ENCODE data around the gene EZH1.

Gene EZH1

GRCh38 chr17:42684929-42685556, 59.8 kb downstream of the EZH1 start:
- Histone ChIP-seq H3K27ac (ENCODE audit: low read depth, low read length) (no peak overlapping the region), H3K9ac (ENCODE audit: low read length in 5 of 5) (no peak overlapping the region), H3K4me1 (ENCODE audit: control insufficient read depth in 5 of 5, insufficient read depth in 5 of 5, low read length in 5 of 5) (peaks cover 0 to 38% (median 35%) of the 10 kb centered on the region in 5 donors)

GRCh38 chr17:42683407-42684034, 61.3 kb downstream of the EZH1 start:
- Histone ChIP-seq H3K27ac (ENCODE audit: low read depth, low read length) (no peak overlapping the region), H3K36me3 (ENCODE audit: control insufficient read depth in 5 of 5, insufficient read depth in 5 of 5, low read length in 5 of 5) (peaks cover 0 to 21% (median 8%) of the 10 kb centered on the region in 5 donors), H3K4me3 (ENCODE audit: low read depth in 1 of 5, low read length in 5 of 5) (peak overlapping the region in 4 of 5 donors; percentile 29 to 61 (median 55)), H3K9me3 (ENCODE audit: control insufficient read depth in 5 of 5, low read length in 5 of 5) (no peaks in the 10 kb centered on the region), H3K4me1 (ENCODE audit: control insufficient read depth in 5 of 5, insufficient read depth in 5 of 5, low read length in 5 of 5) (peaks cover 2 to 52% (median 48%) of the 10 kb centered on the region in 5 donors), H3K27me3 (ENCODE audit: control insufficient read depth in 5 of 5, insufficient read depth in 4 of 5, low read length in 5 of 5) (peaks cover 0 to 21% (median 12%) of the 10 kb centered on the region in 5 donors), H3K9ac (ENCODE audit: low read length in 5 of 5) (peak overlapping the region in 1 of 5 donors; percentile 41)

More at GRCh38 chr17:42684929-42685556, 59.8 kb downstream of the EZH1 start:
- Histone ChIP-seq H3K9me3 (ENCODE audit: control insufficient read depth in 5 of 5, low read length in 5 of 5) (no peaks in the 10 kb centered on the region), H3K27me3 (ENCODE audit: control insufficient read depth in 5 of 5, insufficient read depth in 4 of 5, low read length in 5 of 5) (peaks cover 0 to 21% (median 12%) of the 10 kb centered on the region in 5 donors), H3K4me3 (ENCODE audit: low read depth in 1 of 5, low read length in 5 of 5) (no peak overlapping the region), H3K36me3 (ENCODE audit: control insufficient read depth in 5 of 5, insufficient read depth in 5 of 5, low read length in 5 of 5) (peaks cover 0 to 25% (median 8%) of the 10 kb centered on the region in 5 donors)

GRCh38 chr17:42682722-42683403, 62.0 kb downstream of the EZH1 start:
- H3K4me1 ChIP-seq (ENCODE audit: control insufficient read depth in 5 of 5, insufficient read depth in 5 of 5, low read length in 5 of 5): peaks cover 2 to 55% (median 52%) of the 10 kb centered on the region in 5 donors
- H3K4me3 ChIP-seq (ENCODE audit: low read depth in 1 of 5, low read length in 5 of 5): peak overlapping the region in 4 of 5 donors; percentile 47 to 61 (median 55)
- no peaks in the 10 kb centered on the region for H3K9me3 ChIP-seq (ENCODE audit: control insufficient read depth in 5 of 5, low read length in 5 of 5)
- H3K36me3 ChIP-seq (ENCODE audit: control insufficient read depth in 5 of 5, insufficient read depth in 5 of 5, low read length in 5 of 5): peaks cover 0 to 20% (median 4%) of the 10 kb centered on the region in 5 donors
- no peak overlapping the region for H3K27ac ChIP-seq (ENCODE audit: low read depth, low read length)
- H3K9ac ChIP-seq (ENCODE audit: low read length in 5 of 5): peak overlapping the region in 4 of 5 donors; percentile 41 to 46 (median 46)
- H3K27me3 ChIP-seq (ENCODE audit: control insufficient read depth in 5 of 5, insufficient read depth in 4 of 5, low read length in 5 of 5): peaks cover 0 to 21% (median 12%) of the 10 kb centered on the region in 5 donors

- peak within 1 kb of the TSS; percentile 29 for H3K27ac ChIP-seq (ENCODE audit: low read depth, low read length)
- H3K9ac ChIP-seq (ENCODE audit: low read length in 5 of 5): peak within 1 kb of the TSS in 4 of 5 donors; percentile 41 to 46 (median 46)
- H3K9me3 ChIP-seq (ENCODE audit: control insufficient read depth in 5 of 5, low read length in 5 of 5): no peaks in the 10 kb centered on the region
- peaks cover 0 to 21% (median 12%) of the 10 kb centered on the region in 5 donors for H3K27me3 ChIP-seq (ENCODE audit: control insufficient read depth in 5 of 5, insufficient read depth in 4 of 5, low read length in 5 of 5)
- H3K4me3 ChIP-seq (ENCODE audit: low read depth in 1 of 5, low read length in 5 of 5): peak within 1 kb of the TSS in 4 of 5 donors; percentile 47 to 61 (median 55)
- peaks cover 0 to 14% (median 4%) of the 10 kb centered on the region in 5 donors for H3K36me3 ChIP-seq (ENCODE audit: control insufficient read depth in 5 of 5, insufficient read depth in 5 of 5, low read length in 5 of 5)
- peaks cover 2 to 63% (median 59%) of the 10 kb centered on the region in 5 donors for H3K4me1 ChIP-seq (ENCODE audit: control insufficient read depth in 5 of 5, insufficient read depth in 5 of 5, low read length in 5 of 5)
Measured at GRCh38 chr17:42681976-42682721, 62.7 kb downstream of the EZH1 start, which contains the start of gene CNTNAP1. Gene CNTNAP1 (plus strand): TSS chr17:42682531. CDS start chr17:42682830, 299 bp downstream.

GRCh38 chr17:42680331-42680808, 64.5 kb downstream of the EZH1 start:
- Histone ChIP-seq H3K9ac (ENCODE audit: low read length in 5 of 5) (peak overlapping the region in 3 of 5 donors; percentile 45 to 71 (median 58)), H3K9me3 (ENCODE audit: control insufficient read depth in 5 of 5, low read length in 5 of 5) (no peaks in the 10 kb centered on the region), H3K36me3 (ENCODE audit: control insufficient read depth in 5 of 5, insufficient read depth in 5 of 5, low read length in 5 of 5) (peaks cover 0 to 5% (median 0%) of the 10 kb centered on the region in 5 donors), H3K4me1 (ENCODE audit: control insufficient read depth in 5 of 5, insufficient read depth in 5 of 5, low read length in 5 of 5) (peaks cover 2 to 77% (median 72%) of the 10 kb centered on the region in 5 donors), H3K27me3 (ENCODE audit: control insufficient read depth in 5 of 5, insufficient read depth in 4 of 5, low read length in 5 of 5) (peaks cover 0 to 21% (median 12%) of the 10 kb centered on the region in 5 donors), H3K4me3 (ENCODE audit: low read depth in 1 of 5, low read length in 5 of 5) (peak overlapping the region in 4 of 5 donors; percentile 54 to 70 (median 64)), H3K27ac (ENCODE audit: low read depth, low read length) (peak overlapping the region; percentile 76)

- Histone ChIP-seq H3K27me3 (ENCODE audit: control insufficient read depth in 5 of 5, insufficient read depth in 4 of 5, low read length in 5 of 5) (peaks cover 0 to 21% (median 12%) of the 10 kb centered on the region in 5 donors), H3K27ac (ENCODE audit: low read depth, low read length) (peak overlapping the region; percentile 76), H3K4me1 (ENCODE audit: control insufficient read depth in 5 of 5, insufficient read depth in 5 of 5, low read length in 5 of 5) (peaks cover 2 to 83% (median 79%) of the 10 kb centered on the region in 5 donors), H3K4me3 (ENCODE audit: low read depth in 1 of 5, low read length in 5 of 5) (peak overlapping the region; percentile 54 to 70 (median 61)), H3K9ac (ENCODE audit: low read length in 5 of 5) (peak overlapping the region in 4 of 5 donors; percentile 38 to 75 (median 64)), H3K9me3 (ENCODE audit: control insufficient read depth in 5 of 5, low read length in 5 of 5) (no peaks in the 10 kb centered on the region), H3K36me3 (ENCODE audit: control insufficient read depth in 5 of 5, insufficient read depth in 5 of 5, low read length in 5 of 5) (no peaks in the 10 kb centered on the region)
Measured at GRCh38 chr17:42679492-42680330, 65.1 kb downstream of the EZH1 start.

- Histone ChIP-seq H3K4me1 (ENCODE audit: control insufficient read depth in 5 of 5, insufficient read depth in 5 of 5, low read length in 5 of 5) (peaks cover 7 to 87% (median 82%) of the 10 kb centered on the region in 5 donors), H3K27ac (ENCODE audit: low read depth, low read length) (peak overlapping the region; percentile 85), H3K36me3 (ENCODE audit: control insufficient read depth in 5 of 5, insufficient read depth in 5 of 5, low read length in 5 of 5) (no peaks in the 10 kb centered on the region), H3K4me3 (ENCODE audit: low read depth in 1 of 5, low read length in 5 of 5) (peak overlapping the region; percentile 54 to 74 (median 67)), H3K9me3 (ENCODE audit: control insufficient read depth in 5 of 5, low read length in 5 of 5) (no peaks in the 10 kb centered on the region), H3K9ac (ENCODE audit: low read length in 5 of 5) (peak overlapping the region in 3 of 5 donors; percentile 58 to 75 (median 71)), H3K27me3 (ENCODE audit: control insufficient read depth in 5 of 5, insufficient read depth in 4 of 5, low read length in 5 of 5) (peaks cover 0 to 18% (median 12%) of the 10 kb centered on the region in 5 donors)
Measured at GRCh38 chr17:42678951-42679491, 65.8 kb downstream of the EZH1 start.

- Histone ChIP-seq H3K36me3 (ENCODE audit: control insufficient read depth in 5 of 5, insufficient read depth in 5 of 5, low read length in 5 of 5) (peaks cover 0 to 7% (median 4%) of the 10 kb centered on the region in 5 donors), H3K27ac (ENCODE audit: low read depth, low read length) (peak overlapping the region; percentile 85), H3K4me1 (ENCODE audit: control insufficient read depth in 5 of 5, insufficient read depth in 5 of 5, low read length in 5 of 5) (peaks cover 7 to 87% (median 81%) of the 10 kb centered on the region in 5 donors), H3K4me3 (ENCODE audit: low read depth in 1 of 5, low read length in 5 of 5) (peak overlapping the region; percentile 67 to 96 (median 74)), H3K27me3 (ENCODE audit: control insufficient read depth in 5 of 5, insufficient read depth in 4 of 5, low read length in 5 of 5) (peaks cover 0 to 11% (median 9%) of the 10 kb centered on the region in 5 donors), H3K9me3 (ENCODE audit: control insufficient read depth in 5 of 5, low read length in 5 of 5) (no peaks in the 10 kb centered on the region), H3K9ac (ENCODE audit: low read length in 5 of 5) (peak overlapping the region in 4 of 5 donors; percentile 56 to 82 (median 76))
Measured at GRCh38 chr17:42677921-42678781, 66.7 kb downstream of the EZH1 start.

All from subcutaneous abdominal adipose tissue (tissue), 5 donors.